Ishikawa (cell line): ENCODE results near the gene EPHA7.

Experiments
- CEBPB ChIP-seq: IDR thresholded peaks from 2 replicates; pipeline ENCODE4 v1.6.1; 2012
- CREB1 ChIP-seq: IDR thresholded peaks from 2 replicates; pipeline ENCODE4 v1.6.1; 2012; ENCODE audit warnings: low read depth
- EGR1 ChIP-seq: IDR thresholded peaks from 2 replicates; pipeline ENCODE4 v1.6.1; 2012
- EP300 ChIP-seq: IDR thresholded peaks from 2 replicates; pipeline ENCODE4 v1.6.1; 2012; ENCODE audit warnings: borderline replicate concordance
- FOXM1 ChIP-seq: IDR thresholded peaks from 2 replicates; pipeline ENCODE4 v1.6.1; 2012; ENCODE audit warnings: low read depth, borderline replicate concordance
- MAX ChIP-seq: IDR thresholded peaks from 2 replicates; pipeline ENCODE4 v1.6.1; 2012
- NFIC ChIP-seq: IDR thresholded peaks from 2 replicates; pipeline ENCODE4 v1.6.1; 2012
- RAD21 ChIP-seq: IDR thresholded peaks from 2 replicates; pipeline ENCODE4 v1.6.1; 2012; ENCODE audit warnings: low read depth
- REST ChIP-seq: IDR thresholded peaks from 2 replicates; pipeline ENCODE4 v1.6.1; 2012; ENCODE audit warnings: low read depth, mild to moderate bottlenecking
- TAF1 ChIP-seq: IDR thresholded peaks from 2 replicates; pipeline ENCODE4 v1.6.1; 2012; ENCODE audit warnings: low read depth, mild to moderate bottlenecking
- TCF12 ChIP-seq: IDR thresholded peaks from 2 replicates; pipeline ENCODE4 v1.6.1; 2012; ENCODE audit warnings: low read depth
- TEAD4 ChIP-seq: IDR thresholded peaks from 2 replicates; pipeline ENCODE4 v1.6.1; 2012
- USF1 ChIP-seq: IDR thresholded peaks from 2 replicates; pipeline ENCODE4 v1.6.1; 2012
- YY1 ChIP-seq: IDR thresholded peaks from 2 replicates; pipeline ENCODE4 v1.6.1; 2012; ENCODE audit warnings: low read depth
- ZBTB7A ChIP-seq: IDR thresholded peaks from 2 replicates; pipeline ENCODE4 v1.6.1; 2012; ENCODE audit warnings: low read depth

The EPHA7 gene

GRCh38 chr6:93343476-93343875 lies 75.9 kb downstream of the EPHA7 start:
- no peak for TF ChIP-seq ZBTB7A

- no peak for TF ChIP-seq RAD21
- no peak for TF ChIP-seq YY1
- no peak for TF ChIP-seq ZBTB7A
- TF ChIP-seq EGR1, result no peak
- no peak for TF ChIP-seq TAF1
- no peak for TF ChIP-seq FOXM1
- no peak for TF ChIP-seq CEBPB
- no peak for TF ChIP-seq REST
- no peak for TF ChIP-seq CREB1
- TF ChIP-seq TCF12, result no peak
- no peak for TF ChIP-seq USF1
- no peak for TF ChIP-seq TEAD4
- no peak for TF ChIP-seq EP300
Measured at GRCh38 chr6:93341900-93342613, 77.3 kb downstream of the EPHA7 start.

- no peak for TF ChIP-seq CEBPB
- TF ChIP-seq FOXM1, result no peak
- no peak for TF ChIP-seq ZBTB7A
- no peak for TF ChIP-seq USF1
- no peak for TF ChIP-seq RAD21
- TF ChIP-seq EP300, result no peak
- TF ChIP-seq NFIC, result no peak
- no peak for TF ChIP-seq CREB1
- no peak for TF ChIP-seq YY1
- TF ChIP-seq TEAD4, result no peak
- no peak for TF ChIP-seq MAX
- TF ChIP-seq REST, result no peak
- no peak for TF ChIP-seq TAF1
- TF ChIP-seq EGR1, result no peak
- no peak for TF ChIP-seq TCF12
Measured at GRCh38 chr6:93337772-93338394, 81.5 kb downstream of the EPHA7 start.

- TF ChIP-seq TEAD4 (no peak), NFIC (no peak), YY1 (no peak), EP300 (no peak), USF1 (no peak), MAX (no peak), TAF1 (no peak), TCF12 (no peak), REST (no peak), CEBPB (no peak), ZBTB7A (no peak), FOXM1 (no peak), RAD21 (no peak), EGR1 (no peak), CREB1 (no peak)
Measured at GRCh38 chr6:93337014-93337413, 82.3 kb downstream of the EPHA7 start.
